AG20443 (cell line): ENCODE measurements around the gene SPAAR.

ENCODE experiments used
- DNase-seq: peaks from one replicate; pipeline ENCODE4 v3.0.0; 2012; ENCODE audit warnings: low spot score, mixed read lengths

The SPAAR gene

DNA sequence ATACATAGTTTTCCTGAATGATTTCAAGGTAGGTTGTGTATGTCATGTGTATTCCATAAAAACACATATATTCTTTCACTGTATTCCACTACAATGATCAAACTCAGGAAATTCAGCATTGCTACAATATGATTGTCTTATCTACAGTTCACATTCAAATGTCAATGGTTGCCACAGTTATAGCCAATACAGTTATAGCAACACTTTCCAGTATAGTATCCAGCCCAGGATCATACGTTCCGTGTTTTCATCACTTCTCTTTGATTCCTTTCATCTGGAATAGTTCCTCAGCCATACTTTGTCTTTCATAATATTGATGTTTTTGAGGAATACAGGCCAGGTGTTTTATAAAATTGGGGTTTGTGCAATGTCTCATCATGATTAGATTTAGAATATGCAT, 39.2 kb downstream of the SPAAR start:
- DNase-seq: no peak

- no peak for DNase-seq
These were observed 39.6 kb downstream of the SPAAR start for GRCh38 chr9:35948901-35949318.

GRCh38 chr9:35951736-35952135, 42.4 kb downstream of the SPAAR start:
- DNase-seq: peak; percentile 49

DNA sequence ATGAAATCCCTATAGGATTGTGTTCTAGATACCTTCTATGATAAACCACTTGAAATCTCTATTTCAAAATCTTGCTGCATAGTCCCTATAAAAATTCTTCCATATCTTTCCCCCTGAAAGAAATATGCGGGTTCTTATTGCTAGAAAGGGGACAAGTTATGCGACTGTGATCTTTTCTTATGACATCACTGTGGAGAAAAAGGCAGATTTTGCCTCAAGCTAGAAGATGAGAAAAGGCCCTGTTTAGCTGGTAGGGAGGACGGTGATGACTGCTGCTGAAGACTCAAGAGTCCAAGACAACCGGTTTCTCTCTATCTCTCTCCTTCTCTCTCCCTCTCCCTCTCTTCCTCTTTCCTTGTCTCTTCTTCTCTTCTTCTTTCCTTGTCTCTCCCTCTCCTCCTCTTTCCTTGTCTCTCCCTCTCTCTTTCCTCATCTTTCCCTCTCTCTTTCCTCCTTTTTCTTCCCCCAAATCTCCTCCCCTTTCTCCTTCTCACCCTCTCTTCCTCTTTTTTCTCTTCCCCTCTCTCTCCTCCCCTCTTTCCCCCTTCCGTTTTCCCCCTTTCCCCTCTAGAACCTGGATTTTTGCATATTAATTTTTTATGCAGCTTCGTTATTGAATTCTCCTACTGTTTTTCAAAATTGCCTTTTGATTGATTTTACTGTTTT, 43.4 kb downstream of the SPAAR start:
- DNase-seq: no peak

DNA sequence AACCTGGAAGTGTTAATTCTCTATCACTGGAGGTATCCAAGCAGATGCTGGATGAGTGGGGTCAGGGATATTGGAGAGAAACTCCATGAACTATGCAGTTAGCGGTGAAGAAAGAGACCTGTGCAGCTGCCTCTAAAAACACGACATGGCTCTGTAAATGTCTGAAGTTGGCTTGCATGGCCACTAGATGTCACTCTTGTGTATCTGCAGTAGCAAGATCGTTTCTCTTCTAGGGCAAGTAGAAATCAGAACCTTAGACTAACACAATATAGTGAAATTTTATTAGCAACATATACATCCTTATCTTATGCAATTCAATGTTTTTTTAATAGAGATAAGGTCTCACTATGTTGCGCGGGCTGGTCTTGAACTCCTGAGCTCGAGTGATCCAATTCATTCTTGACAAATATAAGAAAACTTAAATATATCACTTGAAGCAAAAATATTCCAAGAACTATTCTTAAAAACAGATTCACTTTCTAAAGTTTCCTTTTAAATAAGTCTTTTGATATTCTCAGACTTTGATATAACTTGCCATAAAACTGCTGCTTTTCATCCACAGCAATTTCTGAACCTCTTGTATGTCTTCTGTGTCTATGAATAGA, 45.8 kb downstream of the SPAAR start:
- DNase-seq: peak; percentile 69

GRCh38 chr9:35956651-35957050, 47.4 kb downstream of the SPAAR start:
- no peak for DNase-seq

DNA sequence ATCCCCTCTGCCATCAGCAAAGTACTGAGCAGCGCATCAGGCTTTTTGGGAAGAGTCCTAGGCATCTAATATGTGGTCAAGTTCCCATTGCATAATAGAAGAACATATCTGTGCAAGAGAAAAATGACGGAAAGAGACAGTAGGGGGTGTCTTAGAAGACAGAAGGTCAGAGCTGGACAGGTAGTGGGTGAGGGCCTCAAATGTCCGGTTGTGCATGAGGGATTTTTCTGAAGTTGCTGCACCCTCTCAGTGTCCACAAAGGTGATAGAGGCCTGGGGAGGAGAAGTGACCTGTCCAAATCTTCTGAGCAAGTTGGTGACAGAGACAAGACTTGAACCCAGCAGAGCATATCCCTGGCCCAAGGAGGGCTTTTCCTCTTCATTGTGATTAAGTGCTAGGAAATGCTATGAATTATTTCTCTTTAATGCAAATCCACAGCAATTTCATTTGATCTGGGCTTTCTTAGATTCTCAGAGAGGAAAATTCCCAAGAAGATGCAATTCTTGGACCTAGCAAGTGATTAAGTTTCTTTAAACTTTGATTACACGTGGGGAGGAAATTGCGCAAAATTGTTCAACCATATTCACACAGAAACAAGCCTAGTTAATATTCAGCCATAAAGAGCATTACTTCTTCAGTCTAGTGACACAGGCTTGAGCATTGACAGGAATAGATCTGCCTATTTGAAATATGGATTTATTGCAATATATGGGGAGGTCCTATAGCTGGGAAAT, 49.0 kb downstream of the SPAAR start, which contains the start of gene OR2S2:
Gene OR2S2, minus strand, starts transcription at position 51 of the 734 bp plus-strand sequence. CDS start 56 bp downstream, outside the sequence.
- DNase-seq: no peak

DNA sequence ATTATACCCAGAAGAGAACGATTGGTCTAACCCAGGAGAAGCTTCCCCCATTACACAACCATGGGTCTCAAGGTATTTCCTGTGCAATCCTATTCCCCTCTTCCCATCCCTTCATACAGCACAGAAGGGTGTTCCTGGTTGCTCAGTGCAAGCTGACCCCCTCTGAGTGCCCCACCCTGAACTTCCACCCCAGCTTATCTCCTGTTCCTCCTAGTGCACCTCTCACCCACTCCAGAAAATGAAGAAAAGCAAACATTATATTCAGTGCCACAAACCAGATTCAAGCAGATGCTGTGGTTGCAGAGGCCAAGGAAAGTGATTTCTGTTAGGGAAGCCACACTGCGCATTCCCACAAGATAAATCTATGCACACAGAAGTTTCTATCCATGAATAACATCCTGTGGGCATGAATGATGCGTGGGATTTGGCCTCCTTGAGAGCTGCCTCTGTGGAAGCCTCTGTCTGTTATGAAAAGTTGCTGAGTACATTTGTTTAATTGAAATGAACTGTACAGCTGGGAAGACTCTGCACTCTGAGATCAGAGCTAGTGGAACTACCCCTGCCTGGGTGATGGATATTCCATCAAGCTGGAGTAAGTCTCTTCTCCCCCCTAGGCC, 50.9 kb downstream of the SPAAR start:
- DNase-seq: peak; percentile 39
